Measurements from ENCODE around the gene RRP1B.

Gene RRP1B

GRCh38 chr21:43744725-43745124, 85.4 kb downstream of the RRP1B start:
- Histone ChIP-seq H2AFZ (ENCODE audit: low read depth, low read length) (no peak overlapping the region), H3K9me3 (ENCODE audit: low read length) (no peaks in the 10 kb centered on the region), H3K36me3 (ENCODE audit: insufficient read depth, low read length) (peaks cover 31% of the 10 kb centered on the region), H3K27me3 (ENCODE audit: insufficient read depth, low read length) (no peaks in the 10 kb centered on the region), H3K4me3 (ENCODE audit: low read length) (no peak overlapping the region), H3K4me1 (ENCODE audit: insufficient read depth, low read length) (no peaks in the 10 kb centered on the region)

All from neuron (in vitro differentiated cells).